HG03064 (cell line): ENCODE results near the gene ALDH8A1.

Experiments used
- ATAC-seq: cut with Tn5 transposase; IDR thresholded peaks from one replicate; pipeline ENCODE4 v1.9.1; 2021; ENCODE audit warnings: low read depth; ENCODE audit not compliant: unreplicated experiment

ALDH8A1 gene

GRCh38 chr6:134880487-134881190, 69.3 kb downstream of the ALDH8A1 start:
- no peak for ATAC-seq

GRCh38 chr6:134878136-134878535, 71.8 kb downstream of the ALDH8A1 start:
- no peak for ATAC-seq

GRCh38 chr6:134875367-134875766, 74.5 kb downstream of the ALDH8A1 start:
- ATAC-seq, result no peak

GRCh38 chr6:134873500-134874388, 76.2 kb downstream of the ALDH8A1 start:
- ATAC-seq, result no peak

- peak; percentile 89 for ATAC-seq
Measured at GRCh38 chr6:134870677-134871498, 79.0 kb downstream of the ALDH8A1 start.

GRCh38 chr6:134868812-134869211, 81.1 kb downstream of the ALDH8A1 start:
- ATAC-seq, result no peak
